Amniotic epithelial cell (primary cell): ENCODE results near the gene SRPK1.
A peak's percentile ranks its signal among the peaks of the same experiment; 100 is the strongest.

Source experiments
- DNase-seq: peaks from one replicate; pipeline ENCODE4 v3.0.0-alpha.2; 2010; ENCODE audit warnings: low read depth

The SRPK1 gene

DNA sequence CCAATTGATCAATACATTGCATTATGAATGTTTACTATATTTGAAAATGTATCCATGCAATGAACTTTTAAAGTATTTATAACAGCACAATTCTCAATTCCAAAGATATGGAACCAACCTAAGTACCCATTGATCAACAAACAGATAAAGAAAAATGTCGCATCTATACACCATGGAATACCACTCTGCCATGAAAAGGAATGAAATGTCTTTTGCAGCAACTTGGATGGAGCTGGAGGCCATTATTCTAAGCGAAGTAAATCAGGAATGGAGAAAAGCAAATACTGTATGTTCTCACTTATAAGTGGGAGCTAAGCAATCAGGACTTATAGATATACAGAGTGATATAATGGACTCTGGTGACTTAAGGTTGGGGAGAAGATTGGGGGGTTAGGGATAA is 22.9 kb downstream of the SRPK1 start:
- no peak for DNase-seq

DNA sequence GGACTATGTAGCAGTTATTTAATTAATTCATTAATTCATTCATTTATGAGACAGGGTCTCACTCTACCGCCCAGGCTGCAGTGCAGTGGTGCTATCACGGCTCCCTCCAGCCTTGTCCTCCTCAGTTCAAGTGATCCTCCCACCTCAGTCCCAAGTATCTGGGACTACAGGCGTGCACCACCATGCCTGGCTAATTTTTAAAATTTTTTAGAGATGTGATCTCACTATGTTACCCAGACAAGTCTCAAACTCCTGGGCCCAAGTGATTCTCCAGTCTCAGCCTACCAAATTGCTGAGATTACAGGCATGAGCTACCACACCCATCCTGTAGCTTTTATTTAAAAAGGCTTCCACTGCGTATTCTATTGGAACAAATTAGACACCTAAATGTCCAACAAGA is 23.4 kb downstream of the SRPK1 start:
- DNase-seq = no peak

DNA sequence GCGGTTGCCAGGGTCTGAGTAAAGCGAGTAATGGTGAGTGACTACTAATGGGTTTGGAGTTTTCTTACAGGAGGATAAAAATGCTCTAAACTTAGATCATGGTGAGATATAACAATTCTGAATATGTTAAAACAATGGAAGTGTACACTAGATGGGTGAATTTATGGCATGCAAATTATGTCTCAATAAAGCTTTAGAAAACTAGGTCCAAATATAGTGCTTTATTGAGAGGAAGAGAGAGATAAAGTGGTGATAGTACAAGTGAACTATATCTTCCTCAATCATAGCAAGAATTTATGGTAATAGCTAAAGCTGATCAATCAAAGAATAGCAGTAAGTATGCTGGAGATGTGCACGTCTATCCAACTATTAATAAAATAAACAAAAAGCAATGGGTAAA is 23.9 kb downstream of the SRPK1 start:
- no peak for DNase-seq

DNA sequence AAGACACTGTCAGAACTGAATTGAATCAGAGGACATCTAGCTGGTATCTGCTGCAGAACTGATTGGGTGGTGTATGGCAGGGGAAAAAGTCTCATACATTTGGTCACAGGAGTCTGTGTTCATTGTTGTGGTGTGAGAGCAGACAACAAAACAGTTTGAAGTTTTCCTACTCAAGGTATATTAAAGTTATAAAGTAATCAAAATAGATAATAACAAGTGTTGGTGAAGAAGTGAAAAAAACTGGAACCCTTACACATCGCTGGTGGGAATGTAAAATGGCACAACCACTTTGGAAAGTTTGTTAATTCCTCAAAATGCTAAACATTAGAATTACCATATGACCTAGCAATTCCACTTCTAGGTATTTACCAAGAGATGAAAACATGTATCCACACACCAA is 24.7 kb downstream of the SRPK1 start:
- no peak for DNase-seq

DNA sequence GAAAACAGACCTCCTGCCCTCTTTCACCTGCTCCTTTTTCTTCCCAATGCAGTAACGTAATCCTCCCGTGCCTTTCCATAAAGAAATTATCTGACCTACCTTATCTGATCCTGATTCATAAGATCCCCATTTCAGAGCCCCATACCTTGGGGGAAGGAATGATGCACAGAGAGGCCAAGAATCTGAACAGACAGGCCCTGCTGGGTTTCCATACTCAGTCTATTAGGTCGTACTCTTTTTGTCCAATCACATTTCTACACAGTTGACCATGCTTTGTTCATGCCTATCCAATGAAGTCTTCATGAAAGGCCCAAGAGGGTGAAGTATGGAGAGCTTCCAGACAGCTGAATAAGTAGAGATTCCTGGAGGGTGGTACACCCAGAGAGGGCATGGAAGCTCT is 25.3 kb downstream of the SRPK1 start:
- DNase-seq = no peak

DNA sequence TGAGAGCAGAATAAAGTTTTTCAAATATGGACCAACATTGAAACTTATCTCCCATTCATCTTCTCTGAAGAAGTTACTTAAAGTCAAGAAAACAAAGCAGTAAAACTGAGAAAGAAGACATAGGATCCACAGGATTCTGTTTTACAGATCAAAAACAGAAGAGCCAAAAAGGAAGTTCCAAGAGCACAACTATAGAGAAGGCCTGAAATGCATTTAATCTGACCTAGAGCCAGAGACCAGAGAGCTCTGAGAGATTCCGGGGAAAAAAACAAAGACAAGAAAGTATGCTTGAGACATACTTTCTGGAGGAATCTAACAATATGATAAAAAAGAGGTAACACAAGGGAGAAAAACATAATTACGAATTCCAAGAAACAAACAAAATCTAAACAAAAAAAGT is 26.1 kb downstream of the SRPK1 start:
- DNase-seq = no peak

DNA sequence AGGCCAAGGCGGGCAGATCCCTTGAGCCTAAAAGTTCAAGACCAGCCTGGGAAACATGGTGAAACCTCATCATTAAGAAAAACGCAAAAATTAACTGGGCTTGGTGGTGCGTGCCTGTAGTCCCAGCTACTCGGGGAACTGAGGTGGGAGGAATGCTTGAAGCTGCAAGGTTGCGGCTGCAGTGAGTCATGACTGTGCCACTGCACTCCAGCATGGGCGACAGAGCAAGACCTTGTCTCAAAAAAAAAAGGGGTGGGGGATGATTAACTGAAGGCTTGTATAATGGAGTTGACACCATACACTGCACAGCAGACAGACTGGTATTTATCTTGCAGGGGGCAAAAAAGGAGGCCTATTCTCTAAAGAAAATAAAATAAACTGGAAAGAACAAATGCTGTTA is 27.7 kb downstream of the SRPK1 start:
- DNase-seq = peak; percentile 30

DNA sequence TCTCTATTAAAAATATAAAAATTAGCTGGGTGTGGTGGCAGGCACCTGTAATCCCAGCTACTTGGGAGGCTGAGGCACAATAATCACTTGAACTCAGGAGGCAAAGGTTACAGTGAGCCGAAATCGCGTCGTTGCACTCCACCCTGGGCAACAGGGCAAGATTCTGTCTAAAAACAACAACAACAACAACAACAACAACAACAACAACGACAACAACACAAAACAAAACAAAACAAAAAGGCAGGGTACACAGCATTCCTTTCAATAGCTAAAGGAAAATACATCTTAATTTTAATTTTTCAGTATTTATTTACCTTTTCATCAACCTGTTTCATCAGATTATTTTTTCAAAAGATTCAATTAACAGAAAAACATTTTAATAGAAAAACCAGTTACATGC is 28.4 kb downstream of the SRPK1 start:
- no peak for DNase-seq

DNA sequence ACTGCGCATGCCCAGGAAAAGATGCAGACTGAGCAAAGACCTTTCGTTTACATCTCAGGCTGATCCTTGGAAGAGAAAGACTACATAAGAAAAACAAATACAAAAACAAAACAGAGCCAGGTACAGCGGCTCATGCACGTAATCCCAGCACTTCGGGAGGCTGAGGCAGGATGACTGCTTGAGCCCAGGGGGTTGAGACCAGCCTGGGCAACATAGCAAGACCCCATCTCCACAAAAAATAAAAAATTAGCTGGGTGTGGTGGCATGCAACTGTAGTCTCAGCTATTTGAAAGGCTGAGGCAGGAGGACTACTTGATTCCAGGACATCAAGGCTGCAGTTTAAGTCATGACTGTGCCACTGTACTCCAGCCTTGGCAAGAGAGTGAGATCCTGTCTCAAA is 41.7 kb downstream of the SRPK1 start:
- DNase-seq = no peak

DNA sequence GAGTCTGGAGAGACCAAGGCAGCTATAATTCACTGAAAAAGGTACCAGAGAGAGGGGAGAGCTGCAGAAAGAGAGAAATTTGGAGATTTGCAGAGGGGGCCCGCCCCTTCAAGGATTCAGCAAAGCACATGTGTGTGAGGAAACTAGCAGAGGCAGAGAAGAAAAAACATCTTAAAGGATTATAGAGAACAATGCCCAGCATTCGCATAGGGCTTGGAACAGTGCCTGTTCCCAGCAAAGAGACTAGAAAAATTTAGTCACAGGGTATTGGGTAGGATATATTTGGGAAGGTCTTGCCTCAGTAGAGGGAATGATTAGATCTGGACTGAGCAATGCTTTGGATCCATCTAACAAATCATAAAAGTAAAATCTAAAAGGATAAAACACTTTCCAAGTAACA is 44.0 kb downstream of the SRPK1 start:
- DNase-seq = no peak

DNA sequence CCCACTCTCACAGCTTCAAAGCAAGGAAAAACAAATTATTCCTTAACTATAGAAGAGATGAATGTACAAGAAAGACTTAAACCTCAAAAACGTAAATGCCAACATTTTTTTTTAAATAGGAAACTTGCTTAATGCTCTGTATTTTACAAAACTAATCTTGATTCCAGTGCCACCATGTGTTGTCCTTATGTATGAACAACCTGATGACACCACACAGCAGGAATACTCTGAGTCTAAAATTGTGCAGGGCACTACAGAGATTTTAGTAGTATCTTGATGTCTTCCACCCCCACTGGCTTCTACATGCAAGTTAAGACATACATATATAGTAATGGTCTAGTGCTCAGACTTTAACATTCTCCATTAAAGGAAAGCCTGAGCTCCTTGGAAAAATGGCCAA is 46.2 kb downstream of the SRPK1 start:
- no peak for DNase-seq

DNA sequence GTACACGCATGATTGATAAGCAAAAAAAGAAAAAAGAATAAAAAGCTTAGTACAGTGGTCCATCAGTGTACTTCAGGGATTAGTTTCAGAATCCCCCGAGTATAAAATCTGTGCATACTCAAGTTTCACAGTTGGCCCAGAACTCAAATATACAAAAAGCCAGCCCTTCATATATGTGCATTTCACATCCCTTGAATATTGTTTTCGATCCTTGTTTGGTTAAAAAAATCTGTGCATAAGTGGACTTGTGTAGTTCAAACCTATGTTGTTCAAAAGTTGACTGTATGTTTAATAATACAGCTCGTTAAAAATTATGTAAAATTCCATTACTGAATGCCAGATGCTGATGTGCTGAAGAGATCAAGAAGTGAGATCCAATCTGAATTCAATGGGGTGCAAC is 61.5 kb downstream of the SRPK1 start:
- no peak for DNase-seq

DNA sequence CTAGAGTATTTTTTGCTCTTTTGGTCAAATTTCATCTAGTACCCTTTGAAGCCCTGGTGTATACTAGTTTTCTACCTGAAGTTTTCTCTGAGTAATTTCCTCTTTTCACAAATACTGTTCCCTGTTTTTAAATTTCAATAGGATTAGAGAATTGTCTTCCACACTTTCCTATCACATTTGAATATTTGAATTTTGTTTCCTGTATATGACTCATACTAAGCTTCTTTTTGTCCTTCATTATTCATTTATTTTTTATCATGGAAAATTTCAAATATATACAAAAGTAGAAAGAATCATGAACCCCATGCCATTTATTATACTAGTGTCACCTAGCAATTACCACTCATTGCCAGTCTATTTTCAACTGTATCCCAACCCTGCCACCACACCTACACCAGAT is 63.0 kb downstream of the SRPK1 start:
- DNase-seq = no peak

DNA sequence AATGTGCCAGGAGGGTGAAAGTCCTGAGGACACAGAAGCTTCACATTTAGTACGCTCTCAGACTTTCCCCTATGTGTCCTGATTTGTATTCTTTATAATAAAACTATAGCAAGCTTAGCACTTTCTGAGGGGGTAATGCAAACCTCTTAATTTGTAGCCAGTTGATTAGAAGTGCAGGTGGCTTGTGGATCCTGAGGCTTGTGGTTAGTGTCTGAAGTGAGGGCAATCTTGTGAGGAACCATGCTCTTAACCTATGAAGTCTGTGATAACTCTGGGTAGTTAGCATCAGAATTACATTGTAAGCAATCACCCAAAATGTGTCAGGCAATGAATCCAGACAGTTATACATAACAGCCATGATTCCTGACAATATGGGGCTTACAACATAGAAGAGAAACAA is 64.6 kb downstream of the SRPK1 start:
- DNase-seq = no peak

DNA sequence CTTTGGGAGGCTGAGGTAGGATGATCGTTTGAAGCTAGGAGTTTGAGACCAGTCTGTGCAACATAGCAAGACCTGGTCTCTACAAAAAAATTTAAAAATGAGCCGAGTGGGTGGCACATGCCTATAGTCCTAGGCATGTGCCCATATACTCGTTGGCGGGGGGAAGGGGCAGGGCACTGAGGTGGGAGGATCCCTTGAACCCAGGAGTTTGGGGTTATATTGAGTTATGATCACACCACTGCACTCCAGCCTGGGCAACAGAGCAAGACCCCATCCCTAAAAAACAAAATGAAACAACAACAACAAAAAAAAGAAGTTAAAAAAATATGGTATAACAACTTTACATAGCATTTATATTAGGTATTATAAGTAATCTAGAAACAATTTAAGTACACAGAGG is 67.9 kb downstream of the SRPK1 start:
- DNase-seq = no peak

DNA sequence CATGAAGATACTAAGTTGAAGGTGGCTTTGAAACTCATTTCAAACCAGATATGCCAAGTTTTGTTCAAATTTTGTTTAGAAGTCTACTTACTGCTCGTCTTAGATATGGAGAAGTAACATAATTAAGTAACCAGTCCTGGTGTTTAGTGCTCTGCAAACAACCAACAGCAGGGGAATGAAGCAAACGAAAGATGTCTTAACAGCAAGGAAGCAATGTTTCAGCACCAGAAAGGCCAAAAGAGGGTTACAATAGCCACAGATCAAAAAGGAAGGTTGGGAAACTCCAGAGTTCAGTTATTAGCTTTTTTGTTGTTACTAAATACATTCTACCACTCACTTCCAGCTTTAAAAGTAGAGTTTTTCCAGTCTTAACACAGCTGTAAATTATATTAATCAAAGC is 70.7 kb downstream of the SRPK1 start:
- DNase-seq = no peak

DNA sequence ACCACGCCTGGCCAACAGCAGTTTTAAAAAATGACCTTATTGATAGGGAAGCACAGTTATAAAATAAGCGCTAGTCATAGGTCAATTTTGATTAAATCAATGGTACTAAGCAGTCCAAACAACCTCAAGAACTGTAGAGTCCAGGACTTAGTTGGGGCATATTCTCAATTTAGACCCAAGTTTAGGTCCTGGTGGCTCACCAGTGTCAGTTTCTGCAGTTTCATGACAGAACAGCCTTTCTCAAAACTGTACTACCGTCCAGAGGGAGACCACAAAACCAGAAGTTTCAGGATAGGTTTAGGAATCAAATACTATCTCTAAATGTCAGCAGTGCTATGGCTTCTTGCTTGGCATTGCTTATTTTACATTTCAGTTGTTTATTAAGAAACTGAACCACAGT is 76.6 kb downstream of the SRPK1 start:
- no peak for DNase-seq

DNA sequence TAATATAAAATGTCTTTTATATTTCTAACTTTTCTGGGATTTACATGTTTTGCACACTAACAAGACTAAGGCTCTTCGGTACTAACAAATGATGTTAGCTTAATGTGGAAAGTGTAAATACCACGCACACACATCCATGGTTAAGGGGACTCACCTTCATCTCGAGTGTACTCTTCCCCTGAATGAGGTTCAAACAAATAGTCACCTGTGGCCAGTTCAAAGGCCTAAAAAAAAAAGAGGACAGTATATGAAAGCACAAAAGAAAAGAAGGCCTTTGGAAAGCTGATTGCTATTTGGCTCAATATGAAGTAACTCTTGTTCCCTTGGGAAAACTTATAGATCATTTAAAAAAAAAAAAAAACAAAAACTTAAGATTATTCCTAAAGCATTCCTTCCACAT is 78.5 kb downstream of the SRPK1 start:
- no peak for DNase-seq

DNA sequence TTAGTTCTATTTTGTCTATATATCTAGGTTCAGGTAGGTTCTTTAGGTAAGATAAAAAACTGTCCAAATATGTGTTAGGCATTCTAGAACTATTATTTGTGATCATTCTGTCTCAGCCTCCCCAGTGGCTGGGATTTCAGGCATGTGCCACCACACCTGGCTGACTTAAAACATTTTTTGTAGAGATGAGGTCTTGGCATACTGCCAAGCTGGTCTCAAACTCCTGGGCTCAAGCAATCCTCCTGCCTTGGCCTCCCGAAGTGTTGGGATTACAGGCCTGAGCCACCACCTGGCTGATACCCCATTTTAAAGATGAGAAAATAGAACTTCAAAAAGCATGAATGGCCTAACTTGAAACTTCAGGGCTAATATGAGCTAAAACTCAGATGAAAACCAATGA is 81.9 kb downstream of the SRPK1 start:
- no peak for DNase-seq

DNA sequence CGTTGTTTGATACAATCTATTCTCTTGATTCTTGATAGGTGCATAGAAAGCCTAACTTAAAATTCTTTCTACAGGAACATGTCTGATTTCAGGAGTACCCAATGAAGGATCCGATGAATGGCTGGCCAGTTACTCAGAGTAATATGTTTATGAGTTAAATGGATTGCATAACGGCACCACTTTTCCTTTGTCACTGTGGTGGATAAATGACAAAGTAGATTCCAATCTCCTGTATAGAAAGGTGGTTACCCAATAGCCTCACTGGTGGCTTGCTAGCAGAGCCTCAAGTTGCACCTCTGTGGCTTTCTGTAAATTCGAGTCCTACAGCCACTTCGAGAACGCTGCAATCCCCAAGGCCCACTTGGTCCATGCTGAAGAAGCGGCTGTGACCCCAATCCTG is 87.4 kb downstream of the SRPK1 start:
- DNase-seq = peak; percentile 54

DNA sequence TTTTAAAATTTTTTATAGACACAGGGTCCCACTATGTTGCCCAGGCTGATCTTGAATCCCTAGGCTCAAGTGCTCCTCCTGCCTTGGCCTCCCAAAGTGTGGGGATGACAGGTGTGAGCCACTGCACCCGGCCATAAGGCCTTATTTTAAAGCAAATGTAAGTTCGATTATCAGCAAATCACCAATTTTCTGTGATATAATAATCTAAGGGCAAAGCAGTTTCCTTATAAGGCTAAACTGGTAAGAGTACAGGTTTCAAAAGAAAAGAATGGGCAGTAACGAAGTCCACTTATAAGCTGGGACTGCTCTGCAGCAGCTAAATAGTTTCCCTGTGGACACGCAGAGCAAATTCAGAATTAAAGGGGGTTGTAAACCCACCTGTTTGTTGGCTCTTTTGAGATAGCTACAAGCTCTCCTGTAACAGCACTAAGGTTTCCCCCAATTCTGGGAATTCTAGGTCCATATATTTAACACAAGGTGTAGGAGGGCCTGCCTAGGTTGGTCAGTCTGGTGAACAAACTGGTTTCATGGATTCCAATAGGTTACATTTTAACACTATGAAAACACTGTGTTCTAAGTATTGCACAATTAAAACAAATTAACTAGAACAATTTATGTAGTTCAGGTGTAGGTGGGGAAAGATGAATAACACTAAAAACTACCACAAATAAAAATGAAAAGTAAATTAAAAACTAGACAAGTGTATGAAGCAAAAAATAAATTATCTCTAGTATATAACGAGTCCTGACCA is 89.5 kb downstream of the SRPK1 start:
- no peak for DNase-seq

DNA sequence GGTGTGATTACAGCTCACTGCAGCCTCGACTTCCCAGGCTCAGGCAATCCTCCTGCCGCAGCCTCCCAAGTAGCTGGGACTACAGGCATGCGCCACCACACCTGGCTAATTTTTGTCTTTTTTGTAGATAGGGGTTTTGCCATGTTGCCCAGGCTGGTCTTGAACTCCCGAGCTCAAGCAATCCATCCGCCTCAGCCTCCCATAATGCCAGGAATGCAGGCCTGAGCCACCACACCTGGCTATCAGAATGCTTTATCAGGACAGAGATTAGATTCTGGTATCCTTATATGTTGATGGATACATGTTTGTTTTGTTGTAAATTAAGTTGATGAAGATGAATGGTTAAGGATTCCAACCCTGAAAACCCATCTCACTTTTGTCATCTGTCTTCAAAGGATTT is 91.6 kb downstream of the SRPK1 start:
- DNase-seq = no peak

DNA sequence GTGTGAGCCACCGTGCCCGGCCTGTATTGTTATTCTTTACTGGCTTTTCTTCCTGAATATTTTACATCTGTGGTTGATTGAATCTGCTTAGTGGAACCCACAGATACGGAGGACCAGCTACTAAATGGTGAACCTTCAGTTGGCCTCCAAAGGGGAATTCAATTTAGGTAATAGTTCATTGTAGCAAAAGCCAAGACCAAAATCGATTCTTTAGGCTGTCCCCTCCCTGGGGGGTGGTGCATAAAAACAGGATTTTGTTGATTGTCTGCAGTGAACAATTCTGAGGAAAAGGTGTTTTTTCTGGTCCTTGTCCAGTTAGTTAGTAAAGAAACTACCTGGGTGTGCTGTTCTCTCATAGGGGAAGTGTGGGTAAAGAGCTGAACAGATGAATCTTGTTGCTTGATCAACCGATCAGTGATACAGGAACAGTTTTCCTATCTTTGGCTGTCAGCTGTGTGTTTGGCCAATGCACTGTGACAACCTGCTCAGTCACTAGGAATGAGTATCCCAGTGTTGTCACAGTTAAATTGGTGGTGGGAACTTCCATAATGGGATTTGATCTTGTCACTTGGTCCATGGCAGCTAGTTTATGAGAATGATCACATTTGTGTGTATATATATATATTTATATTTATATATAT is 96.2 kb downstream of the SRPK1 start:
- no peak for DNase-seq

DNA sequence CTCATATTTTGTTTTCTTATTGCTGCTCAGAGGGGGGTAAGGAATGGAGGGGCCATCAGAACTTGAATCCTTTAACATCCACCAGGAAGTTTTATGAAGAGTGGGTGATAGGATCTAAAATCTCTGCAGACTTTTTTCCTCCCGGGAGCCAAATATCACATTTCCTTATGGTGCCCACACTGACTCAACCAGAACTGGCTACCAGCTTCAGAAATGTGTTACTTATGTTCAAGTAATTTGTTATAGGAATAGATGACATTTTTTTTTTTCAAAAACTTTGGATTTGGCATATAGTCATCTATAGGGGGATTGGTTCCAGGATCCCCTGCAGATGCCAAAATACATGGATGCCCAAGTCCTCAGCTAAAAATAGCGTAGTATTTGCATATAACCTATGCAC is 97.3 kb downstream of the SRPK1 start:
- no peak for DNase-seq
